IMR-90 (cell line): ENCODE data around the gene ACER1. TPM values are rescaled to one million over a fixed set of nuclear protein-coding genes. Genes with fewer than 3 reads are reported as not detected.

ENCODE experiments used
- ATAC-seq: fragments of 200-7000 bp; cut with Tn5 transposase; 2 replicates; pipeline ENCODE4 v1.9.1; 2020; ENCODE audit warnings: low read depth, mild to moderate bottlenecking, moderate library complexity
- BruUV-seq: library from RNA; stranded (reverse); fragments of 400-500 nt; replicated peaks from 2 replicates; lab custom pipeline; 2021; lab: Mats Ljungman, UMichigan
- CTCF ChIA-PET: fragments of 300-600 bp; formaldehyde crosslinking; extraction: SDS; loops from one replicate; lab custom pipeline; 2021; ENCODE audit warnings: antibody characterized with exemption; lab: Yijun Ruan, JAX
- POLR2A ChIA-PET: fragments of 300-600 bp; sonication (Branson Sonifier 250); formaldehyde crosslinking; loops from one replicate; lab custom pipeline; 2022; ENCODE audit warnings: antibody characterized with exemption; ENCODE audit not compliant: unreplicated experiment; lab: Charles Lee
- DNase-seq: peaks from one replicate; pipeline ENCODE4 v3.0.0; 2013
- H2AFZ ChIP-seq: replicated peaks from 2 replicates; pipeline ENCODE3; 2013; ENCODE audit warnings: low read length, mild to moderate bottlenecking; ENCODE audit not compliant: poor library complexity
- H2AK5ac ChIP-seq: 2 replicates; pipeline ENCODE4 v1.6.1; 2013; ENCODE audit warnings: low read depth, low read length, inconsistent platforms
- H2AK9ac ChIP-seq: replicated peaks from 2 replicates; pipeline ENCODE3; 2013; ENCODE audit warnings: mild to moderate bottlenecking, low read depth, low read length, moderate library complexity; ENCODE audit not compliant: poor library complexity
- H2BK120ac ChIP-seq: 2 replicates; pipeline ENCODE4 v1.6.1; 2013; ENCODE audit warnings: low read depth, low read length, inconsistent platforms
- H2BK15ac ChIP-seq: 3 replicates; pipeline ENCODE4 v1.6.1; 2013; ENCODE audit warnings: low read depth, low read length, inconsistent platforms
- H2BK20ac ChIP-seq: 2 replicates; pipeline ENCODE4 v1.6.1; 2013; ENCODE audit warnings: low read depth, mild to moderate bottlenecking, inconsistent platforms, low read length, moderate library complexity
- H2BK5ac ChIP-seq: 2 replicates; pipeline ENCODE4 v1.6.1; 2013; ENCODE audit warnings: mild to moderate bottlenecking, low read depth, low read length, inconsistent platforms; ENCODE audit not compliant: poor library complexity, severe bottlenecking
- H3K14ac ChIP-seq: replicated peaks from 2 replicates; pipeline ENCODE4 v1.6.1; 2013; ENCODE audit warnings: low read depth, low read length, inconsistent platforms
- H3K18ac ChIP-seq: 2 replicates; pipeline ENCODE4 v1.6.1; 2013; ENCODE audit warnings: low read depth, low read length, control low read depth
- H3K23ac ChIP-seq: 2 replicates; pipeline ENCODE4 v1.6.1; 2013; ENCODE audit warnings: low read depth, low read length, inconsistent platforms
- H3K27ac ChIP-seq: 2 replicates; pipeline ENCODE4 v1.5.1; 2013; ENCODE audit warnings: mild to moderate bottlenecking, control low read depth, low read length; ENCODE audit not compliant: insufficient read depth
- H3K27me3 ChIP-seq: 2 replicates; pipeline ENCODE4 v1.6.1; 2013; ENCODE audit warnings: low read length; ENCODE audit not compliant: control insufficient read depth, insufficient read depth
- H3K36me3 ChIP-seq: 2 replicates; pipeline ENCODE4 v1.6.1; 2013; ENCODE audit warnings: low read length, mixed read lengths; ENCODE audit not compliant: control insufficient read depth, insufficient read depth
- H3K4ac ChIP-seq: 2 replicates; pipeline ENCODE4 v1.6.1; 2013; ENCODE audit warnings: low read depth, low read length, inconsistent platforms
- H3K4me1 ChIP-seq: 2 replicates; pipeline ENCODE4 v1.6.1; 2013; ENCODE audit warnings: low read length, mixed read lengths; ENCODE audit not compliant: control insufficient read depth, insufficient read depth
- H3K4me2 ChIP-seq: 2 replicates; pipeline ENCODE4 v1.6.1; 2013; ENCODE audit warnings: low read depth, mild to moderate bottlenecking, control low read depth, low read length, moderate library complexity
- H3K4me3 ChIP-seq: 2 replicates; pipeline ENCODE4 v1.5.1; 2013; ENCODE audit warnings: low read depth, mild to moderate bottlenecking, control low read depth, low read length, moderate library complexity; ENCODE audit not compliant: insufficient read depth
- H3K56ac ChIP-seq: 2 replicates; pipeline ENCODE4 v1.6.1; 2013; ENCODE audit warnings: low read length, inconsistent platforms; ENCODE audit not compliant: insufficient read depth; ENCODE audit errors: extremely low read depth
- H3K79me1 ChIP-seq, 2 experiments: 2 replicates each; pipeline ENCODE4 v1.6.1; 2013; ENCODE audit warnings: low read length in 2 of 2, inconsistent platforms in 1 of 2, low read depth in 1 of 2
- H3K9ac ChIP-seq: 2 replicates; pipeline ENCODE4 v1.6.1; 2013; ENCODE audit warnings: low read depth, low read length, control low read depth
- H3K9me1 ChIP-seq: 2 replicates; pipeline ENCODE4 v1.6.1; 2013; ENCODE audit warnings: low read length, inconsistent platforms; ENCODE audit not compliant: insufficient read depth
- H3K9me3 ChIP-seq: 2 replicates; pipeline ENCODE4 v1.6.1; 2013; ENCODE audit warnings: low read length; ENCODE audit not compliant: control insufficient read depth, insufficient read depth
- H4K20me1 ChIP-seq: 2 replicates; pipeline ENCODE4 v1.6.1; 2013; ENCODE audit warnings: low read length, inconsistent platforms; ENCODE audit not compliant: insufficient read depth
- H4K5ac ChIP-seq: 2 replicates; pipeline ENCODE4 v1.6.1; 2013; ENCODE audit warnings: mild to moderate bottlenecking, low read depth, low read length, control low read depth
- H4K8ac ChIP-seq, 2 experiments: 2 replicates each; pipeline ENCODE4 v1.6.1; 2013; ENCODE audit warnings: low read depth in 2 of 2, low read length in 2 of 2, control low read depth in 1 of 2, inconsistent platforms in 1 of 2
- H4K91ac ChIP-seq: 2 replicates; pipeline ENCODE4 v1.6.1; 2013; ENCODE audit warnings: low read depth, low read length, inconsistent platforms; ENCODE audit not compliant: insufficient read depth
- BHLHE40 ChIP-seq: fragments of 150-350 bp; IDR thresholded peaks from 2 replicates; pipeline ENCODE4 v1.6.1; 2016; ENCODE audit warnings: mild to moderate bottlenecking, low read depth, low read length
- CEBPB ChIP-seq: IDR thresholded peaks from 2 replicates; pipeline ENCODE4 v1.6.1; 2012; ENCODE audit warnings: low read depth, low read length, improper control_type of control experiment
- CHD1 ChIP-seq: IDR thresholded peaks from 2 replicates; pipeline ENCODE4 v1.6.1; 2012; ENCODE audit warnings: low read depth, low read length, improper control_type of control experiment
- CTCF ChIP-seq: conservative IDR thresholded peaks from 2 replicates; pipeline ENCODE4 v1.5.1; 2012; ENCODE audit warnings: mild to moderate bottlenecking, low read depth, low read length, improper control_type of control experiment
- ELK1 ChIP-seq: fragments of 150-350 bp; IDR thresholded peaks from 2 replicates; pipeline ENCODE4 v1.6.1; 2016; ENCODE audit warnings: low read depth, mild to moderate bottlenecking, low read length, moderate library complexity, borderline replicate concordance
- FOS ChIP-seq: fragments of 150-350 bp; IDR thresholded peaks from 2 replicates; pipeline ENCODE4 v1.6.1; 2016; ENCODE audit warnings: low read depth, low read length
- MAFK ChIP-seq: IDR thresholded peaks from 2 replicates; pipeline ENCODE4 v1.6.1; 2012; ENCODE audit warnings: low read depth, low read length, improper control_type of control experiment
- MAZ ChIP-seq: IDR thresholded peaks from 2 replicates; pipeline ENCODE4 v1.6.1; 2012; ENCODE audit warnings: low read depth, mild to moderate bottlenecking, low read length, improper control_type of control experiment, moderate library complexity, borderline replicate concordance
- MXI1 ChIP-seq: IDR thresholded peaks from 2 replicates; pipeline ENCODE4 v1.6.1; 2012; ENCODE audit warnings: low read depth, mild to moderate bottlenecking, low read length, moderate library complexity, borderline replicate concordance
- NFE2L2 ChIP-seq: fragments of 150-350 bp; IDR thresholded peaks from 2 replicates; pipeline ENCODE4 v1.6.1; 2016; ENCODE audit warnings: low read depth, mild to moderate bottlenecking, low read length
- POLR2A ChIP-seq: IDR thresholded peaks from 2 replicates; pipeline ENCODE4 v1.6.1; 2012; ENCODE audit warnings: mild to moderate bottlenecking, low read depth, low read length
- RAD21 ChIP-seq: IDR thresholded peaks from 2 replicates; pipeline ENCODE4 v1.6.1; 2012; ENCODE audit warnings: low read length, improper control_type of control experiment
- RCOR1 ChIP-seq: IDR thresholded peaks from 2 replicates; pipeline ENCODE4 v1.6.1; 2012; ENCODE audit warnings: mild to moderate bottlenecking, low read length, improper control_type of control experiment; ENCODE audit not compliant: insufficient replicate concordance
- RFX5 ChIP-seq: IDR thresholded peaks from 2 replicates; pipeline ENCODE4 v1.8.0; 2012; ENCODE audit warnings: low read depth, mild to moderate bottlenecking, low read length, moderate library complexity
- SMC3 ChIP-seq: fragments of 150-350 bp; IDR thresholded peaks from 2 replicates; pipeline ENCODE4 v1.6.1; 2016; ENCODE audit warnings: low read depth, mild to moderate bottlenecking, antibody characterized with exemption, low read length, moderate library complexity
- USF2 ChIP-seq: fragments of 150-350 bp; IDR thresholded peaks from 2 replicates; pipeline ENCODE4 v1.6.1; 2017; ENCODE audit warnings: mild to moderate bottlenecking, antibody characterized with exemption, low read length, low read depth
- WGBS, 2 experiments: methylation state at CpG; one replicate each; pipeline versions ENCODE4 v1.1.5 to v1.1.7; 2013; ENCODE audit warnings: missing lambda C conversion rate in 2 of 2; ENCODE audit not compliant: insufficient read length in 1 of 2; ENCODE audit errors: extremely low coverage in 2 of 2; 5-methylcytosine and 5-hydroxymethylcytosine counted together
- dilution Hi-C: fragments of 300-500 bp; cut with HindIII; formaldehyde crosslinking; loops from one replicate; pipeline ENCODE4 v1.14.3; 2018; ENCODE audit warnings: low sequenced_read_pairs; ENCODE audit not compliant: unreplicated experiment
- in situ Hi-C: fragments of 300-500 bp; cut with MboI; formaldehyde crosslinking; loops from 3 replicates; pipeline ENCODE4 v1.14.3; 2019; ENCODE audit warnings: low sequenced_read_pairs, inconsistent platforms, mixed read lengths
- intact Hi-C: fragments of 100-400 bp; cut with micrococcal nuclease; formaldehyde crosslinking; loops from 2 replicates; pipeline ENCODE4 v1.10.0; 2022
- polyA plus RNA-seq, 3 experiments: library from polyadenylated mRNA; depleted of rRNA; stranded (reverse); fragments of >200 nt; gene quantifications; 2 replicates each; pipeline ENCODE4 v1.2.3, GENCODE V29; 2012; ENCODE audit warnings: low replicate concordance in 1 of 3
- total RNA-seq: library from RNA; depleted of rRNA; stranded (reverse); fragments of >200 nt; gene quantifications from 2 replicates; pipeline ENCODE4 v1.2.3, GENCODE V29; 2012

Gene ACER1
- total and polyA plus RNA-seq, 2 of the 4 experiments (the other 2 are of a cell fraction), result not detected

- in situ Hi-C loops (no loop called here), dilution Hi-C loops (no loop called here), intact Hi-C loops (no loop called here)
- H3K56ac ChIP-seq, result no peak overlapping the region
- H3K4me3 ChIP-seq, result no peak overlapping the region
- no peak overlapping the region for H2AK5ac ChIP-seq
- H3K4me2 ChIP-seq, result no peak overlapping the region
- H3K23ac ChIP-seq, result no peak overlapping the region
- ATAC-seq (no peak), DNase-seq (peak; percentile 10)
- H2BK120ac ChIP-seq, result no peak overlapping the region
- no peak overlapping the region for H3K9ac ChIP-seq
- no peak overlapping the region for H3K27ac ChIP-seq
- no peaks in the 10 kb centered on the region for H3K9me1 ChIP-seq
- no peaks in the 10 kb centered on the region for H3K79me1 ChIP-seq
- POLR2A ChIA-PET, result no interaction called here
- CTCF ChIA-PET, result no interaction called here
- H3K14ac ChIP-seq, result no peak overlapping the region
- H4K20me1 ChIP-seq, result no peaks in the 10 kb centered on the region
- H2BK15ac ChIP-seq, result no peak overlapping the region
- H4K8ac ChIP-seq, result no peak overlapping the region
- H2AK9ac ChIP-seq, result no peak overlapping the region
- no peaks in the 10 kb centered on the region for H3K36me3 ChIP-seq
- TF ChIP-seq NFE2L2, result no peak
- TF ChIP-seq CEBPB, result no peak
- TF ChIP-seq RAD21, result no peak
- TF ChIP-seq CTCF, result no peak
- TF ChIP-seq FOS, result no peak
- TF ChIP-seq CHD1, result no peak
- no peak for TF ChIP-seq RCOR1
- TF ChIP-seq BHLHE40, result no peak
- TF ChIP-seq RFX5, result no peak
- no peak for TF ChIP-seq MAFK
- no peak for TF ChIP-seq MAZ
- TF ChIP-seq ELK1, result no peak
- no peak for TF ChIP-seq MXI1
- no peak for TF ChIP-seq SMC3
- no peak for TF ChIP-seq USF2
- TF ChIP-seq POLR2A, result no peak
- no peaks in the 10 kb centered on the region for H3K4me1 ChIP-seq
- no peak overlapping the region for H2BK5ac ChIP-seq
- H3K4ac ChIP-seq, result no peak overlapping the region
- no peak overlapping the region for H2BK20ac ChIP-seq
- H3K9me3 ChIP-seq, result no peaks in the 10 kb centered on the region
- no peak overlapping the region for H4K91ac ChIP-seq
- H2AFZ ChIP-seq, result no peak overlapping the region
- WGBS, 2 experiments, result no CpG with 5 or more reads among the region's 5 CpGs
- no TSS peak for BruUV-seq
- H3K18ac ChIP-seq, result no peak overlapping the region
- peaks cover 2% of the 10 kb centered on the region; the same call in 1 of the 2 replicates for H3K27me3 ChIP-seq
- H4K5ac ChIP-seq, result no peak overlapping the region
Observed at GRCh38 chr19:6318772-6319171, 14.6 kb downstream of the ACER1 start.
